HG03175 (cell line): ENCODE measurements around the gene SHB.

Experiments used
- ATAC-seq: cut with Tn5 transposase; IDR thresholded peaks from one replicate; pipeline ENCODE4 v1.9.1; 2021; ENCODE audit warnings: mild to moderate bottlenecking, moderate library complexity; ENCODE audit not compliant: unreplicated experiment

SHB gene

DNA sequence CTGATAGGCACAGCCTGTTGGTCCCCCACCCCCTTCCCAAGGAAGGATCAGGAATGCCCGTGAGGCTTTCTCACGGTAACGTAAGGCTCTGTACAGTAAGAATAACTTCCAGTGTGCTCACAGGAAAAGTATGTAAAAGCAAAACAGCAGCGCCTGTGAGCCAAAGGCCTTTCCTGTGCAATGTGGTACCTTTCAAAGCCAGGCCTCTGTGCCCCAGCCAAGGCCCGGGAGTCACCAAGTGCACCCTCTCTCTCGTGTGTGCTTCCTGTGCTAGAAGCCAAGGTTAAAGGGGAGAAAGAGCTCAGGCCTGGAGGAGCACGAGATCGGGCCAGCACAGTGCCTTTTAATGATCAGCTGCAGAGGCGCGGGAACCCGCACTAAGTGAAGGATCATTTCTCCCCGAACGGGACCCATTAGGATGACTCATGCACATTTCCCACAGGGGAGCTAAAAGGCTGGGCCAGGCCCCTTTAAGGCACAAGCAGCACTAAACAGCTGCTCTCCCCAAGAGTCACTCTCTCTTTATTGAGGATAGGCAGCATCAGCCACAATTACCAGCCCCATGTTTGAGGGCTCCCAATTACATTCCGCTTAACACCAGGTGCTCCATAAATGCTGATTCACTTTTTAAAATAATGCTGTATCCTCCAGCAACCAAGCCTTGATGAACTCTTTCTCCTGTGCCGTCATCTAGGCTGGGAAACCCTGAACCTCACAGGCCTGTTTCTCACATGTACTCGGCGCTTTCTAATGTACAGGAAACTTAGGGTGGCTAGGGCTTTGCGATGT is 42.8 kb downstream of the SHB start:
- ATAC-seq, result no peak

DNA sequence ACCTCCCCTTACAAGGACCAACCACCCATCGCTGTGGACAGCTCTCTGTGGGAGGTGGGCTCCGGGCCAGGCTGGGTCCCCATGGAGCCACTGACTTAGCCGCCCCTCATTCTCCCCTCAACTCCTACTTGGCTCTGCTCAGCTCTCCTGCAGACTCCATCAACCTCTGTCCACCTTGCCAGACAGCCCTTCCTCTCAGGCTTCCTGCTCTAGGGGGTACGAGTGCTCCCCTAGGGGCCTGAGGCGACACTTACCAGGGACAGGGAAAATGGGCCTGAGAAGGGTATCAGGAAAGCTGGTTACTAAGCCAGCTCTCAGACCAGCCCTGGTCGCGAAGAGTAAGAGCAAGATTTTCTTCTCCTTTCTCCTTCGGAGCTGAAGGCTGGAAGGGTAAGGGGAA is 43.9 kb downstream of the SHB start:
- ATAC-seq, result no peak

- no peak for ATAC-seq
These were observed 44.9 kb downstream of the SHB start for GRCh38 chr9:38024036-38024681.

DNA sequence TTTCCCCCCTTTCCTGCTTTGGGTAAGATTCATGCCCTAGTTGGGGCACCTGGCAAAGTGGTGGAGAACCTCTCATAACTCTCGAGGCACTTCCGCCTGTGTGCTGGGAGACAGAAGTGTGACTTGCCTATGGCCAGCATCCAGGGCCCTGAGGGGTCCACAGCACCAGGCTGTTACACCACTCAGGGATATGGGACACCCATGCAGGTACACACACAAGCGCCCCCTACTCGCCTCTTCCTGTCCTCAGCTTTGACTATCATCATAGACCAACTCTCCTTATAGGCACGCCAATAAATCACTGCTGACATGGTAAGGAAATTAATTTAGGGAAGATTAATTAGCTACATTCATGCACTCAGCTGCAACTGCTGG is 45.4 kb downstream of the SHB start:
- ATAC-seq, result no peak

DNA sequence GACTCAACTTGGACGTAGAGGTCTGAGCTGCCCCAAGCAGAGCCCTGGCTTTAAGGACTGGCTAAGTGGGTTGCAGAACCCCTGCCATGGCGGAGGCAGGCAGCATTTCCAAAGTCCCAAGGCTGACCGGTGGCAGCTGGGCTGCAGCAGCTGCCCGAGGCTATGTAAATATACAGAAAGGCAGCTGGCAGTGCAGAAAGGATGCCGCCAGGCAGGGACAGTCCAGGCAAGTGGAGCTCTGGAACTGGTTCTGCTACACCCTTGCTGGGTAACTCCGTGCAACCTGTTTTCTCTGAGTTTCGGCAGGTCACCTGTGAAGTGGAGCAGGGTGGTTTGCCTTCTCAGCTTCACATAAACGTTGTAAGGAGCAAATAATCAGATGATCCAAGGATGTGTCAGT is 46.0 kb downstream of the SHB start:
- ATAC-seq, result no peak

DNA sequence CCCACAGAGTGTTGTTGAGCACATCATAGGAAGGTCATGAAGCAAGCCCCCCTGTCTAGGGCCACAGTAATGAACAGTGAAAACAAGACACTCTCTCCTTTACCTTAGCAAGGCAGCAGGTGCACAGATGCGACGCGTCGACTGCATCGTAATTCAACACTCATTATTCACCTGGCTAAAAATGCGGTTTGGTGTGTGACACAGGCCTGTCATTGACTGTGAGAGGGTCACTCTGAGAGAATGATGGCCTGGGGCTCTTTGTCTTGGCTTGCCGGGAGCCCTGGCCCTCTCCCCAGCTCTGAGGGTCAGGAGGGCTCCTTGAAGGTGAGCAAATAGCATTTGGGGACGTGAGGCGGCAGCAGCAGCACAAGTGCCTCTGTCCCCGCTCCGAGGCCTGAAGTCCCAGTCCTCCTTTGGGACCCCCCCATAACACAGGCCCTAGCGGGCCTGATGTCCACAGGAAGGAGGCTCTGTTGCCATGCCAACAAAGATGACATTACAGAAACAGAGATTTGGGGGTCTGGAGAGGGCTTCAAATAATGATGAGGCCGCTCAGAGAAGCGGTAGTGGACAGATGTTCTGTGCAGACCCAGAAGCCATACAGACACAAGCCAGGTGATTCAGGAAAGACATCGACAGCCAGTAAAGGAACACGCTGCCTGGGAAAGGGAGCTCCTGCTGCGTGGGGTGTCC is 46.7 kb downstream of the SHB start:
- ATAC-seq, result no peak

DNA sequence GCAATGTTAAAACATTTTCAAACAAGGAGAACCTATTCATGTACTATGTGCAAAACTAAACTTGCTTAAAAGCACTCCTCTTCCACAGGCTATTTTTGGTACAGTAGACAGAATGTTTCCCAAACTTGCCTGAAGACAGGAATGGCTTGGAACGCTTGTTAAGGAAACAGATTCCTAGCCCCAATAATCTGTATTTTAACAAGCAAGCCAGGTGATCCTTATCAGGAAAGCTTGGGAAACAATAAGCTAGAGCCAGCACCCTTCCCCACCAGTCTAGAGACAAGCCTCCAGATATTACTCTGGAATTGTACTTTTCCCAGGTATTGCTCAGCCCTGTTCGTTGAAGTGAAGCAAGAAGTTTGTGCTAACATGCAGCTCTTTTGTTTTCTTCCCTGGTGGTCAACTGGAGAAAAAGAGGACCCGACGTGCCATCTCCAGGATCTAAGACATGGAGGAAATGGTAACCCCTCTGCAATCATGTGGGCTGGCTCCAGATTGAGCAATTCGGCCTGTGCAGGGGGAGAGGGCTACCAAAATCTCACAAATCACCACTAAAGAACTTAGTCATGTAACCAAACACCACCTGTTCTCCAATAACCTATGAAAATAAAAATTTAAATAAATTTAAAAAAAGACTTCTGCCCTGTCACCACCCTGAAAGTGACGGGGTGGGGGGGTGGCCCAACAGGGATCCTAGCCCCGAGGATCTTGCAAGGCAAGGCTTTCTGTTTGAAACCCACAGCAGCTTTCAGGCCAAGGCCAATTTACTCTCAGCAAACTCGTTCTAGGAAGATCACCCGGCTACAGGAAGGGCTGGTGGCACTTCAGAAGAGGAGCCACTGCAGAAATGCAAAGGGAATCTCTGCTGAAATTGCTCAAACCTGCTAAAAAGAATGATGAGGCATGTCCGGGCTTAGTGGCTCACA is 48.6 kb downstream of the SHB start:
- no peak for ATAC-seq

DNA sequence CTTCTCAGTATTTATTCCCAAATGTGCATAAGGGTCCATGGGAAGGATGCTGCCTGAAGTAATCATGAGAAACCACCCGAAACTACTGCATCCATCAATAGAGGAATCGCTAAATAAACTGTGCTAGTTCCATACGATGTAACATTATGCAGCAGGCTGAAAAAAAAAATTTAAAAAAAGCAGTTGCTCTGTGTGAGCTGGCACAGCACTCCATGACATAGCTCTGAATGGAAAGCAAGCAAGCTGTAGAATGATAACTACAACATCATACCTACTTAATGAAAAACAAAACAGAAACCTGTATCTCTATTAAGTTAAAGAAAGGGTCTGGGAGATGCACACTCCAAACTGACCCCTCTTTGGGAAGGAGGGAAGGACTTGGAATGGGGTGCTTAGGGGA is 49.3 kb downstream of the SHB start:
- ATAC-seq, result no peak

DNA sequence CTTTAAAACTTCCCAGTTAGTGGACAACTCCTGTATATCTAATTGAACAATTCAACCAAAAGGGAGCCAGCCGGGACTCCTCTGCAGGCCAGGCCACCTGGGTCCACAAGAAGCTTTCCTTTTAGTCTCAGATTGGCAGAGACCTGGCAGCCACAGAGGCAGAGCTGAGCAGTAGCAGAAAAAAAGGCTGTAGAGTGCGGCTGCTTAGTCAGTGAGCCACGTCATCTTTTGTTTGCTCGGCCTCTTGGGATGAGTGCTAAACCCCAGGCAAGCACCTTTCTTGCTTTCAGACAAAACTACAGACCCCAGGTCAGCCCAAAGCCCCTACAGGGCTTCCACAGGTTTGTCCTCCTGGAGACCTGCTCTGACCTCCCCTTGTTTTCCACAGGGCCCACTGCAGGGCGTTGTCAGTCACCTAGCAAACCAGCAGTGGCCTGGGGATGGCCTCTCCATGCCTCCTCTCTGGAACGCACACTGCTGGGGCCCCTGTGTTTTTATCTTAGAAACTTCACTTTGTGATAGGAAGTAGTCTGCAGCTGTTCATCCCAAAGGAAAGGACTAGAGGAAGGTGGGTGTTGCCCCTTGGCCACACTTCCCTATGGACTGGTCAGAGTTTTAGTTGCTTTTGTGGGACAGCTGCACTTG is 49.9 kb downstream of the SHB start:
- ATAC-seq, result no peak

- no peak for ATAC-seq
These were observed 50.6 kb downstream of the SHB start for GRCh38 chr9:38018241-38018957.

GRCh38 chr9:38017885-38018186 is 51.2 kb downstream of the SHB start:
- no peak for ATAC-seq

DNA sequence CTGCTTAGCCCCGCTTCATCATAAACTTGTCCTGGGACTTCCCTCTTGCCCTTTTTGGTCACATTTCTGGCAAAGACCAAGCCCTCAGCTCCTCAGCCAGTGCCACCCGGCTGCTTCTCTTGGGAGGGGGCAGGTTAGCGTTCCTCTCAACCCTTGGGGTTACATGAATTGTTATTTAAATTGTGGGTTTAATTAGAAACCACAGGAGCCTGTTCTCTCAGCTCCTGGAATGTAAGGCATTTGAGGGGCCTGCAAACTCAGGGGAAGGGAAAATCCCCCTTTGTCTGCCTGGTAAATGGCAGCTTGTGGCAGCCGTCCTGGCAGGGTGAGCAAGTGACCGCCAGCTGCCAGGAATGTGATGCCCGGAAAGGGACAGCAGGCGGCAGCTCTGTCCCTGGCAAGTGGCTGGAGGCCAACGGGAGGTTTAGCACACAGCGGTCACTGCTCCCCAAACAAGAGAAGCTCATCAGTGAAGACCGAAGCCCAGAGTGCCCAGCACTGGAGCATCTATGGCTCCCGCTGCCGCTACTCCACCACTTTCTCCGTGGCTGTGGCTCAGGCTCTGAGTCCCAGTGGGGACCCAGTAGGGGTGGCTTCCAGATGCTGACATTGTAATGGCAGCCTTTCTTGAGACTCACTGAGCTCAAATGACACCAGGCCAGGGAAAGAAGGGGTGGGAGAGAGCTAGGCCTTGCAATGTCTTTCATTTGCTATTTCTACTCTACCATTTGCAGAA is 51.7 kb downstream of the SHB start:
- no peak for ATAC-seq

GRCh38 chr9:38016375-38017135 is 52.5 kb downstream of the SHB start:
- ATAC-seq, result no peak

DNA sequence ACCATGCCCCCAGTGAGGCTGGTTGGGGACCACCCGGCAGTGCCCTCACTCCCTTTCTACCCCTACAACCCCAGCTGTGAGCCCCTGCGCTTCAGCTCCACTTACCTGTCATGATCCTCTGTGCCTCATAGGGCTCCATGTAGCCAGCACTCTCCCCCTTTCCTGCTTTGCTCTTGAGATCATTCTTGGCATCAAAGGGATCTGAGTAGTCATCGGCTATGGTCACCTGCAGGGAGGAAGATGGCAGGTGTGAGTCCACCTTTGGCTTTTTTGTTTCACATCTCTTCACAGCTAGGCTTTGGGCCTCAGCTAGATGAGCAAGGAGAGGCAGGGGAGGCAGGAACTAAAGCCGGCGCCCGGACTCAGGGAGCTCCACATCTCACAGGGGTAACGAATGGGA is 53.1 kb downstream of the SHB start:
- ATAC-seq, result no peak

DNA sequence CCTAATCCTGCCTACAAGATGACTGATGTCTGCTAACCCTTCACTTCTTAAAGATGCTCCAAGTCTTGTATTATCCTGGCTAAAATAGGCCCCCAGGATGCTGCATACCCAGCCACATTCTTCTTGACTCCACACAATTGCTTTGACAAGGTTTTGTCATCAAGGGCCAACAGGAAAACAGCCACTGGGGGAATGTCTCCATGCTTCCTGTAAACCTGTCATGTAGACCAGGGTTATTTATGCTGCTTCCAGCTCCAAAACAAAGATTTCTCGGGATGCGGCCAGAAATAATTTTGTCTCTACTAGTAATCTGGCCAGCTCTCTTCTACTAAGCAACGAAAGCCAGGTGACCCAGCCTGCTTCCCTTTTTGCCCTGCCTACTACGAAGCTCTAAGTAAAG is 53.8 kb downstream of the SHB start:
- ATAC-seq, result no peak

GRCh38 chr9:38012767-38013450 is 56.1 kb downstream of the SHB start:
- no peak for ATAC-seq

- ATAC-seq, result no peak
These were observed 57.0 kb downstream of the SHB start for GRCh38 chr9:38011991-38012390.
